Measurements from ENCODE around the gene SHBG.
A peak's percentile ranks its signal among the peaks of the same experiment; 100 is the strongest.
"Not testable (repeated sequence)": the region's sequence is repeated elsewhere in the genome, so short reads cannot be mapped to it uniquely, and the experiment has no call there.

Gene SHBG

GRCh38 chr17:7611635-7612293 is 18.2 kb upstream of the SHBG start:
- no peak for DNase-seq

DNA sequence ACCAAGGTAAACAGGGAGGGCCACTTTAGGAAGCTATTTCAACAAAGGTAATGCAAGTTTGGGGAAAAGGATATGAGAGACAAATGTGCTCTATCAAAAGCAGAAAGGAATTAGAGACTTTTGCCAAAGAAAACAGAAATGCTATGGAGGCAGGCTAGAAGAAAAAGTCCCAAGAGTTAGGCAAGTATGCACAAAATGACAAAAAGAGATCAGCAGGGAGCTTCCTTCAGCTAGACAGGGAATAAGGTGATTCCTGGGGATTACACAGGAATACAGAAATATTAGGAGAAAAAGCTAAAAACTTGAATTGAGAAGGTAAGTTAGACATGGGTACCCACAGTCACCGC is 17.7 kb upstream of the SHBG start:
- no peak for DNase-seq

DNA sequence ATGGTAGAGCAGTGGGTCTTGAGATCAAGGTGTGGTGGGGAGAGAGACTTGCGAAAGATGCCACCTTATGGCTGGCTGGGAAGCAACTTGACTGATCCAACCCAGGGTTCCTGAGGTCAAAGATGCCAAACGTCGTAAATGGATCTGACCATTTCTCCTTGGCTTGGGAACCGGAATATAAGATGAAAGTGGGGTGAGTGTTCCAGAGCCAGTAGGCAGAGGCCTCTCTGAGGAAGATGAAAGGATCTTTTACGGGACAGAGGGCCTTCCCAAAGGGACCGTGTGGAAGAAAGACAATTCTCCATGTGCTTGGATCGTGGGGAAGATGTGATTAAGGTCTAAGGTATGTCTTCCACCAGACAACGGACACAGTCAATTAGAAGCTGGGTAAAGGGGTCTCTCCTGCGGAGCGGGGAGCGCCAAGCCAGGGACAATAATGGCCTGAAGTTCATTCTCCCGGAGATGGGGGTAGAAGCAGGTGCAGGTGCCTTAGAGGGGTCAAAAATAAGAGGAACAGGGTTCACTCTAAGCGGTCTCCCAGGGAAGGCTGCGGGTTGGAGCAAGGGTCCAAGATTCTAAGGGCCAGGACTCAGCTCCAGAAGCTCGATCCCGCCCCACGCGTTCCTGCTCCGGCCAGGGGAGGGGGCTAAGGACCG is 16.0 kb upstream of the SHBG start:
- peak; percentile 1 for DNase-seq

DNA sequence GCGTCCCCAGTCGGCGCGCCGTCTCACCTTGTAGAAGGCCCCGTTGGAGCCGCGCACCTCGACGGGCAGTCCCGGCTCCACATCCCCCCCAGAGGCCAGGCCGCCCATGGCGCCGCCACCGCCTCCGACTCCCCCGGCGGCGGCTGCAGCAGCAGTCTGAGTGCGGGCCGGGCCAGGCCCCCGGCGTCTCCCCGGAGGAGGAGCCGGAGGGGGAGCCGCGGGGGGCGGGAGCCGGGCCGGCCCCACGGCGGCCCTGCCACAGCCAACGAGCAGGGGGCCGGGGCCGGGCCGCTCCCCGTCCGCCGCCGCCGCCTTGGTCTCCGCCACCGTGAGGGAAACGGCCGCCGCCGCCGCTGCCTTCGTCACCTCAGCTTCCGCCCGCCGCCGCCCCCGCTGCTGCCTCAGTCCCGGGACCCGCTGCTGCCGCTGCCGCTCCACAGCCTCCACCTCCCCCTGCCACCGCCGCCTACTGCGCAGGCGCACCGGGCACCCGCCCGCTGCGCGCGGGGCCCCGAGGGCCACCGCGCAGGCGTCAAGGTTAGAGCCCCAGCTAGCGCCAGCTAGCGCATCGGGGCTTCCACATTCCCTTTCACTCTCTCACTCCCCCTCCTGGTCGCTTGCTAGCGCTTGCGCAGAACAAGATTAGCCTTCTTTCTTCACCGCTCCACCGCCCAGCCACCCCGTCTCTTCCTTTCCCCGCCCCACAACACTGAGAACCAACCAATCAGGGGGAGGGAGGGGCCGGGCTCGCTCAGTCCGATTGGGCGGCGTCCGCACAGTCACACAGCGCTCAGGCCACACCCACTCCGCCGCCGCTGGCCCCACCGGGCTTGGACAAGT is 15.3 kb upstream of the SHBG start, which contains the start of gene FXR2:
FXR2 (minus strand) TSS at position 473 of the 840 bp plus-strand sequence; CDS start at position 108, 365 bp downstream.
- DNase-seq: peak; percentile 83

DNA sequence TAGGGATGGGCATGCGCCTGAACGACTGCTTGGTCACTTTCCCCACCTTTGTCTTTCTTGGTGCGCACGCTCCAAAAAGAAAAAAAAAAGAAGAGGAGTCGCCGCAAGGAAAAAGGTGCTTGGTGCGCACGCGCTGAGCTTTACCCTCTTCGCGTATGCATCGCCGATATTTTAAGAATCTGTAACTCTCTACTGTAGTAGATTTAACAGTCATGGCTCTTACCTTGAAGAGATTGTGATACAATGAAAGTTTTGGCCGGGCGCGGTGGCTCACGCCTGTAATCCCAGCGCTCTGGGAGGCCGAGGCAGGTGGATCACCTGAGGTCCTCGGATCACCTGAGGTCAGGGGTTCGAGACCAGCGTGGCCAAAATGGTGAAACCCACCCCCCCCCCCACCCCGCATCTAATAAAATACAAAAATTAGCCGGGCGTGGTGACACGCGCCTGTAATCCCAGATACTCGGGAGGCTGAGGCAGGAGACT is 14.6 kb upstream of the SHBG start:
- DNase-seq: no peak

DNA sequence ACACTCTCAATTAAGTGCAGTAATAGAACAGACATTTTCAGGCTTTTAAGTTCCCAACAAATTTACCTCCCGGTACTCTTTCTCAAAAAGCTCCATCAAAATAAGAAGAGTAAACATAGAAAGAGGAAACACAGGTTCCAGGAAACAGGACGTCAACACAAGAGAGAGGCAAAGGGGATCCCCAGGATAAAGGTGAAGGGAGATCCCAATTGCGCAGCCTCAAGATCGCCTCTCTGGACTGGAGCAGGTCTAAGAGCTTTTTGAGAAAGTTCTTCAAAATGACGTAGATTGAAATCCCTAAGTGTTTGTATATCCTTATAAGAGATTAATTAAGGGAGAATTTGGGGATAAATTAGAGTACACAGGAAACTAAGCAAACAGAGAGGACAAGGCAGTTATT is 11.3 kb upstream of the SHBG start:
- no peak for DNase-seq

DNA sequence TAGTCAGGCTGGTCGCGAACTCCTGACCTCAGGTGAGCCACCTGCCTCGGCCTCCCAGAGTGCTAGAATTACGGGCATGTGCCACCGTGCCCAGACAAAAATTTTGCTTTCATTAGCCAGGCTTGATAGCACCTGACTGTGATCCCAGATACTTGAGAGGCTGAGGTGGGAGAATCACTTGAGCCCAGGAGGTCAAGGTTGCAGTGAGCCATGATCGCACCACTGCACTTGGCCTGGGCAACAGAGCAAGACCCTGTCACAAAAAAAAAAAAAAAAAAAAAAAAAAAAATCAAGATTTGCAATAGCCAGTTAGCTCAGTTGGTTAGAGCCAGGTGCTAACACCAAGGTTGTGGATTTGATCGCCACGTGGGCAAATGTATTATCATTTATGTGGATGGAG is 9.1 kb upstream of the SHBG start:
- DNase-seq: no peak

DNA sequence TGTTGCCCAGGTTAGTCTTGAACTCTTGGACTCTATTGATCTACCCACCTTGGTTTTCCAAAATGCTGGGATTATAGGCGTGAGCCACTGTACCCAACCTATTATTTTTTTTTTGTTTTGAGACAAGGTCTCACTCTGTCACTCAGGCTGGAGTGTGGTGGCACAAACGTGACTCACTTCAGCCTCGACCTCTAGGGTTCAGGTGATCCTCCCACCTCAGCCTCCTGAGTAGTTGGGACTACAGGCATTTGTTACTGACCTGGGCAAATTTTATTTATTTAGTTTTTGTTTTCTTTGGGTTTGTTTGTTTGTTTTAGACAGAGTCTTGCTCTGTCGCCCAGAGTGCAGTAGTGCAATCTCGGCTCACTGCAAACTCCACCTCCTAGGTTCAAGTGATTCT is 6.3 kb upstream of the SHBG start:
- no peak for DNase-seq

- DNase-seq: not testable (repeated sequence)
These were observed 4.2 kb upstream of the SHBG start for GRCh38 chr17:7625749-7626148.

DNA sequence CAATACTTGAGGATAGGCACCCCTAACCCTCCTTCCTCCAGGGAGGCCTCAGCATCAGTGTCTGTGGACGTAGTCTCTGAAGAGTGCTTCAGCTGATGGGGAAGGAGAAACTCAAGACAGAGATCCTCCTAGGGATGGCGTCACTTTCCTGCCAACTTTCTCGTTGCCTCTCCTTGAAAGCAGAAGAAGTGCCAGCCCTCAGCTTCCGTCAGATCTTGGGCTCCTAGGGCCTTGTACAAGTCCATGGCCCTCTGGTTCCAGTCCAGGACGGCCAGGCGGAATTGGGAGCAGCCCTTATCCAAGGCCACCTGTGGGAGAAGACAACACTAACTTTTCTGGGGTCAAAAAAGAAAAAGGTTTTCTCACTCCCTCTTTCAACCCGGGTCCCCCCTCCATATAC is 3.6 kb upstream of the SHBG start:
- no peak for DNase-seq

- DNase-seq: no peak
These were observed 3.0 kb upstream of the SHBG start for GRCh38 chr17:7626956-7627249.

DNA sequence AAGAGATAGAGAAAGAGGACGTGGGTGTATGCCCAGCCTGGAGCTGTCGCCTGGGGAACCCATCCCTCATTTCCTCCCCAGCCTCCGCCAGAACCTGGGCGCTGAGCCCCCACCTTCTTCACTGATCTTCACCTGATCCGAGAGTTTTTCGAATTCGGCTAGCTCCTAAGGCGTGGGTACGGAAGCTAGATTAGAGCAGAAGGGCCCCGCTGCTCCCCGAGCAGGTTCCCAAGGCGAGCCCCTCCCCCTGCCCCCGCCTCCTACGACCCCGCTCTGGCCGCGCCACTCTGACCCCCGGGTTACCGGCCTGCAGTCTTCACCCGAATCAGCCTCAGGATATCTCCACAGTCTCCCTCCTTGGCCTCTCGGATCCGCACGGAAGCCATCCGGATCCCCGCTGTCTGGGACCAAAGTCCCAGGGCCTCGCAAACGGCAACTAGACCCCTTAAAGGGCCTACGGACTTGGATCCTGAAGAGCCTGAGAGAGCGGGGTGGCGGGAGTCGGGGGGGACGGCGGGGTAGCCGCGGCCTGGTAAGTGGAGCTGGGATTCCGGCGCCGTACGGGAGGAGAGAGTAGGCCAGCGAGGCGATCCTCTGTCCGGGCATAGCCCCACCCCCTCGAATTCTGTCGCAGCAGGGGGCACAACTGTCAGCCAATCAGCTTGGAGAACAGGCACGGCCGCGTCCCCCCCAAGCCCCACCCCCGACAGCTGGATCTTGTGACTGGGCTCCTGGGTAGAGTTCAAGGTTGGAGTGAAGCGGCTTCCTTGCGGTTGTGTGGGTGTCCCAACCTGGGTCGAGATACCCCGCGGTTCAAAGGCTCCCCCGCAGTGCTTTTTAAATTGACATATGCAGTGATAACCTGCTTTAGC is 2.4 kb upstream of the SHBG start, which contains the start of gene SAT2:
SAT2 (minus strand) TSS at position 572 of the 872 bp plus-strand sequence; CDS start at position 386, 186 bp downstream.
- DNase-seq: peak; percentile 43

GRCh38 chr17:7631398-7632380 is 1.8 kb downstream of the SHBG start:
- no peak for DNase-seq

DNA sequence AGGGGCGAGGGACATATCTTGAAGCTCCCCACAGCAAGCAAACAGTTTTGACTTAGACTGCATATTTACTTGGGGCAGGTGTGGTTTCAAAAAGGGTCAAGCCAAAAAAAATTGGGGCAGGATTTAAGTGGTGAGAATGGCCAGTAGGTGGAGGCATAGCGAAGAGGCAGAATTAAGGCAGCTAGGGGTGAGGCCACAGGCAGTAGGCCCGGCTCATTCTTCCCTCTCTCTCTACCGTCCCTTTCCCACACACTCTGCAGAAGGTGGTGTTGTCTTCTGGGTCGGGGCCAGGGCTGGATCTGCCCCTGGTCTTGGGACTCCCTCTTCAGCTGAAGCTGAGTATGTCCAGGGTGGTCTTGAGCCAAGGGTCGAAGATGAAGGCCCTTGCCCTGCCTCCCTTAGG is 2.6 kb downstream of the SHBG start:
- peak; percentile 6 for DNase-seq

DNA sequence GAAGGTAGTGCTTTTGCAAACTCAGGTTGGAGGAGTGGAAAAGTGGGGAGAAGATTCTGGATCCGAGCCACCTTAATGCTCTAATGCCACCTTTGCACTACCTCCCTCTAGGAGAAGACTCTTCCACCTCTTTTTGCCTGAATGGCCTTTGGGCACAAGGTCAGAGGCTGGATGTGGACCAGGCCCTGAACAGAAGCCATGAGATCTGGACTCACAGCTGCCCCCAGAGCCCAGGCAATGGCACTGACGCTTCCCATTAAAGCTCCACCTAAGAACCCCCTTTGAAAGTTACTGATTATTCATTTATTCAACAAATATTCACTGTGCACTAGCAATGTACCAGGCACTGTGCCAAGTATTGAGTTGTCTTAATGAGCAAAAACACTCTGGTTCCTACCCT is 3.2 kb downstream of the SHBG start:
- DNase-seq: no peak

GRCh38 chr17:7634384-7634783 is 4.4 kb downstream of the SHBG start:
- no peak for DNase-seq

- no peak for DNase-seq
These were observed 6.2 kb downstream of the SHBG start for GRCh38 chr17:7636163-7636562.

GRCh38 chr17:7640783-7641182 is 10.8 kb downstream of the SHBG start:
- no peak for DNase-seq

DNA sequence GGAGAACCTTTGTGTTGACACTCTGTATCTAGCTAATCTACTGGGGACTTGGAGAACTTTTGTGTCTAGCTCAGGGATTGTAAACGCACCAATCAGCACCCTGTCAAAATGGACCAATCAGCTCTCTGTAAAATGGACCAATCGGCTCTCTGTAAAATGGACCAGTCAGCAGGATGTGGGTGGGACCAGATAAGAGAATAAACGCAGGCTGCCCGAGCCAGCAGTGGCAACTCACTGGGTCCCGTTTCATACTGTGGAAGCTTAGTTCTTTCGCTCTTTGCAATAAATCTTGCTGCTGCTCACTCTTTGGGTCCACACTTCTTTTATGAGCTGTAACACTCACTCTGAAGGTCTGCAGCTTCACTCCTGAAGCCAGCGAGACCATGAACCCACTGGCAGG is 11.7 kb downstream of the SHBG start:
- DNase-seq: not testable (repeated sequence)

DNA sequence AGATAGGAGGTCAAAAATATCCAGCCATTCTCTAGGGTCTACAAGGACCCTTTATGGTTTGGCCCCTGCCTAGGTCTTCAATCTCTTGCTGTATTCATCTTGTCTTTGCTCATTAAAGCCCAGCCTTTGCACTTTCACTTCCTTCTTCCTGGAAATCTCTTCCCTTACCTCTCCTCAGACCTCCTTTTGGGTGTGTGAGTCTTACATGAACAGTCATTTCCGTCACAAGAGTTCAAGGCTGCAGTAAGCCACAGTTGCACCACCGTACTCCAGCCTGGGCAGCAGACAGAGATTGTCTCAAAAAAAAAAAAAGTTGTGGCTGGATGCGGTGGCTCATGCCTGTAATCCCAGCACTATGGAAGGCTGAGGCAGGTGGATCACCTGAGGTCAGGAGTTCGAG is 14.8 kb downstream of the SHBG start:
- no peak for DNase-seq

DNA sequence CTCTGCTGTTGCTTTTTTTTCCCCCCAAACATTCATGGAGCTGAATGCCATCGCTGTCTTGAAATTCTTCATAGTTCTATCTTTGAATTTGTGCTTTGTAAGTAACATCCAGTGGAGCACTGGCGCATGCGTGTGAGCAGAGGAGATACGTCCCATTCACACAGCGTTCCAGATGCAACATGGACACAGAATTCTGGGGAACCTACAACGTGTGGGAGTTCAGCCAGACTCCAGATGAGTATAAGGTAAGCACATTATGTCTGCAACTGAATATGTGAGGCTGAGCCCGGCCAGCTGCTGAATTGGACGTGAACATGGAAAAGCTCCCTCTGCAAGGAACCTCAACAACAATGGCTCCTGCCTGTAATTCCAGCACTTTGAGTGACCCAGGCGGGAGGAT is 16.5 kb downstream of the SHBG start:
- no peak for DNase-seq

DNA sequence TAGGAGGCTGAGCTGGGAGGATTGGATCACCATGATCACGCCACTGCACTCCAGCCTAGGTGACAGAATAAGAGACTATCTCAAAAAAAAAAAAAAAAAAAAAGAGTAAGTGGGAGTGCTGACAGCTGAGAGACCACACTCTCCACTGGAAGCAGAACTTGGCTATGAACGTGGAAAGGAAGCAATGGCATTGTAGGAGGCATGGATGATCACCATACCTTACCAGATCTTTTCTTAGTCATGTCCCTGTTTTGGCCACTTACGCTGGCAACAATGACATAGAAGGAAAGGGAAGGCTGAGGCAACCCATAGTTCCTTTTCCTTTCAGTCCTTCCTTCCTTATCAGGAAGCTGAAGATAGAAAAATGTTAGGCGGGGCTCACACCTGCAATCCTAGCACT is 17.1 kb downstream of the SHBG start:
- no peak for DNase-seq
